SK-N-SH treated with all-trans-retinoic acid at 6 μM for 48 hours (cell line): Measurements from ENCODE around the gene DNHD1.

Experiments used
- ATAC-seq: fragments of 200-7000 bp; cut with Tn5 transposase; 3 replicates; pipeline ENCODE4 v1.9.1; 2020; ENCODE audit warnings: mild to moderate bottlenecking, moderate library complexity
- ARNTL ChIP-seq: fragments of 450-650 bp; formaldehyde crosslinking; IDR thresholded peaks from 2 replicates; pipeline ENCODE4 v1.5.0; 2020; ENCODE audit warnings: low read depth, mild to moderate bottlenecking, moderate library complexity, borderline replicate concordance
- BACH2 ChIP-seq: fragments of 250-450 bp; sonication (Bioruptor Pico); IDR thresholded peaks from 2 replicates; pipeline ENCODE4 v1.9.0; 2021; ENCODE audit warnings: mild to moderate bottlenecking, borderline replicate concordance
- CREB5 ChIP-seq: fragments of 250-450 bp; sonication (Bioruptor Pico); IDR thresholded peaks from 2 replicates; pipeline ENCODE4 v1.5.1; 2020; ENCODE audit warnings: low read depth, mild to moderate bottlenecking, moderate library complexity
- ESRRG ChIP-seq: fragments of 250-450 bp; sonication (Bioruptor Pico); IDR thresholded peaks from 2 replicates; pipeline ENCODE4 v1.6.1; 2021; ENCODE audit warnings: mild to moderate bottlenecking
- GLIS3 ChIP-seq: fragments of 250-450 bp; sonication (Bioruptor Pico); IDR thresholded peaks from 2 replicates; pipeline ENCODE4 v1.5.0; 2020; ENCODE audit warnings: mild to moderate bottlenecking, moderate library complexity
- PATZ1 ChIP-seq: fragments of 250-450 bp; sonication (Bioruptor Pico); IDR thresholded peaks from 2 replicates; pipeline ENCODE4 v1.8.0; 2020; ENCODE audit warnings: mild to moderate bottlenecking, moderate library complexity, borderline replicate concordance
- POU6F1 ChIP-seq: fragments of 250-450 bp; sonication (Bioruptor Pico); IDR thresholded peaks from 2 replicates; pipeline ENCODE4 v1.8.0; 2021; ENCODE audit warnings: low read depth, mild to moderate bottlenecking, moderate library complexity, borderline replicate concordance
- PPARA ChIP-seq: fragments of 250-450 bp; sonication (Bioruptor Pico); IDR thresholded peaks from 2 replicates; pipeline ENCODE4 v1.5.0; 2020; ENCODE audit warnings: mild to moderate bottlenecking, borderline replicate concordance
- SNAI2 ChIP-seq: fragments of 250-450 bp; sonication (Bioruptor Pico); IDR thresholded peaks from 2 replicates; pipeline ENCODE4 v1.5.0; 2020; ENCODE audit warnings: mild to moderate bottlenecking, moderate library complexity
- TCF4 ChIP-seq: fragments of 250-450 bp; sonication (Bioruptor Pico); IDR thresholded peaks from 2 replicates; pipeline ENCODE4 v1.8.0; 2021; ENCODE audit warnings: mild to moderate bottlenecking, moderate library complexity, borderline replicate concordance
- ZC3H10 ChIP-seq: fragments of 250-450 bp; sonication (Bioruptor Pico); IDR thresholded peaks from 2 replicates; pipeline ENCODE4 v1.5.1; 2021; ENCODE audit warnings: mild to moderate bottlenecking, moderate library complexity
- ZFP3 ChIP-seq: fragments of 250-450 bp; sonication (Bioruptor Pico); IDR thresholded peaks from 2 replicates; pipeline ENCODE4 v1.5.0; 2020; ENCODE audit warnings: mild to moderate bottlenecking, moderate library complexity
- ZFP30 ChIP-seq: fragments of 450-650 bp; formaldehyde crosslinking; IDR thresholded peaks from 2 replicates; pipeline ENCODE4 v1.5.0; 2022; ENCODE audit warnings: mild to moderate bottlenecking, moderate library complexity
- ZNF565 ChIP-seq: fragments of 450-650 bp; formaldehyde crosslinking; conservative IDR thresholded peaks from 2 replicates; pipeline ENCODE4 v1.5.0; 2020; ENCODE audit warnings: low read depth, mild to moderate bottlenecking, moderate library complexity
- ZNF70 ChIP-seq: fragments of 450-650 bp; formaldehyde crosslinking; IDR thresholded peaks from 2 replicates; pipeline ENCODE4 v1.5.0; 2020; ENCODE audit warnings: mild to moderate bottlenecking, moderate library complexity
- ZNF8 ChIP-seq: fragments of 450-650 bp; formaldehyde crosslinking; IDR thresholded peaks from 2 replicates; pipeline ENCODE4 v1.5.0; 2020; ENCODE audit warnings: mild to moderate bottlenecking, moderate library complexity
- TF ChIP-seq, protein P1 (sequence below): fragments of 250-450 bp; sonication (Bioruptor Pico); IDR thresholded peaks from 2 replicates; pipeline ENCODE4 v1.5.1; 2021; ENCODE audit warnings: mild to moderate bottlenecking, moderate library complexity
- TF ChIP-seq, protein P2 (sequence below): fragments of 250-450 bp; sonication (Bioruptor Pico); IDR thresholded peaks from 2 replicates; pipeline ENCODE4 v1.5.0; 2020; ENCODE audit warnings: mild to moderate bottlenecking, moderate library complexity

The DNHD1 gene

GRCh38 chr11:6468712-6469495 lies 28.2 kb upstream of the DNHD1 start:
- peak; percentile 78 for ATAC-seq
- TF ChIP-seq GLIS3 (CRISPR knock-in tag): no peak
- TF ChIP-seq PPARA (CRISPR knock-in tag): no peak
- TF ChIP-seq ZNF70 (CRISPR knock-in tag): no peak
- no peak for TF ChIP-seq ARNTL (CRISPR knock-in tag)
- TF ChIP-seq ESRRG (CRISPR knock-in tag): no peak
- TF ChIP-seq, protein P1, sequence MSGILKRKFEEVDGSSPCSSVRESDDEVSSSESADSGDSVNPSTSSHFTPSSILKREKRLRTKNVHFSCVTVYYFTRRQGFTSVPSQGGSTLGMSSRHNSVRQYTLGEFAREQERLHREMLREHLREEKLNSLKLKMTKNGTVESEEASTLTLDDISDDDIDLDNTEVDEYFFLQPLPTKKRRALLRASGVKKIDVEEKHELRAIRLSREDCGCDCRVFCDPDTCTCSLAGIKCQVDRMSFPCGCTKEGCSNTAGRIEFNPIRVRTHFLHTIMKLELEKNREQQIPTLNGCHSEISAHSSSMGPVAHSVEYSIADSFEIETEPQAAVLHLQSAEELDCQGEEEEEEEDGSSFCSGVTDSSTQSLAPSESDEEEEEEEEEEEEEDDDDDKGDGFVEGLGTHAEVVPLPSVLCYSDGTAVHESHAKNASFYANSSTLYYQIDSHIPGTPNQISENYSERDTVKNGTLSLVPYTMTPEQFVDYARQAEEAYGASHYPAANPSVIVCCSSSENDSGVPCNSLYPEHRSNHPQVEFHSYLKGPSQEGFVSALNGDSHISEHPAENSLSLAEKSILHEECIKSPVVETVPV (CRISPR knock-in tag): no peak
- no peak for TF ChIP-seq ZNF565 (CRISPR knock-in tag)
- no peak for TF ChIP-seq SNAI2 (CRISPR knock-in tag)
- TF ChIP-seq, protein P2, sequence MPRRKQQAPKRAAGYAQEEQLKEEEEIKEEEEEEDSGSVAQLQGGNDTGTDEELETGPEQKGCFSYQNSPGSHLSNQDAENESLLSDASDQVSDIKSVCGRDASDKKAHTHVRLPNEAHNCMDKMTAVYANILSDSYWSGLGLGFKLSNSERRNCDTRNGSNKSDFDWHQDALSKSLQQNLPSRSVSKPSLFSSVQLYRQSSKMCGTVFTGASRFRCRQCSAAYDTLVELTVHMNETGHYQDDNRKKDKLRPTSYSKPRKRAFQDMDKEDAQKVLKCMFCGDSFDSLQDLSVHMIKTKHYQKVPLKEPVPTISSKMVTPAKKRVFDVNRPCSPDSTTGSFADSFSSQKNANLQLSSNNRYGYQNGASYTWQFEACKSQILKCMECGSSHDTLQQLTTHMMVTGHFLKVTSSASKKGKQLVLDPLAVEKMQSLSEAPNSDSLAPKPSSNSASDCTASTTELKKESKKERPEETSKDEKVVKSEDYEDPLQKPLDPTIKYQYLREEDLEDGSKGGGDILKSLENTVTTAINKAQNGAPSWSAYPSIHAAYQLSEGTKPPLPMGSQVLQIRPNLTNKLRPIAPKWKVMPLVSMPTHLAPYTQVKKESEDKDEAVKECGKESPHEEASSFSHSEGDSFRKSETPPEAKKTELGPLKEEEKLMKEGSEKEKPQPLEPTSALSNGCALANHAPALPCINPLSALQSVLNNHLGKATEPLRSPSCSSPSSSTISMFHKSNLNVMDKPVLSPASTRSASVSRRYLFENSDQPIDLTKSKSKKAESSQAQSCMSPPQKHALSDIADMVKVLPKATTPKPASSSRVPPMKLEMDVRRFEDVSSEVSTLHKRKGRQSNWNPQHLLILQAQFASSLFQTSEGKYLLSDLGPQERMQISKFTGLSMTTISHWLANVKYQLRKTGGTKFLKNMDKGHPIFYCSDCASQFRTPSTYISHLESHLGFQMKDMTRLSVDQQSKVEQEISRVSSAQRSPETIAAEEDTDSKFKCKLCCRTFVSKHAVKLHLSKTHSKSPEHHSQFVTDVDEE (CRISPR knock-in tag): no peak
- no peak for TF ChIP-seq CREB5 (CRISPR knock-in tag)
- no peak for TF ChIP-seq BACH2 (CRISPR knock-in tag)
- no peak for TF ChIP-seq POU6F1 (CRISPR knock-in tag)

DNA sequence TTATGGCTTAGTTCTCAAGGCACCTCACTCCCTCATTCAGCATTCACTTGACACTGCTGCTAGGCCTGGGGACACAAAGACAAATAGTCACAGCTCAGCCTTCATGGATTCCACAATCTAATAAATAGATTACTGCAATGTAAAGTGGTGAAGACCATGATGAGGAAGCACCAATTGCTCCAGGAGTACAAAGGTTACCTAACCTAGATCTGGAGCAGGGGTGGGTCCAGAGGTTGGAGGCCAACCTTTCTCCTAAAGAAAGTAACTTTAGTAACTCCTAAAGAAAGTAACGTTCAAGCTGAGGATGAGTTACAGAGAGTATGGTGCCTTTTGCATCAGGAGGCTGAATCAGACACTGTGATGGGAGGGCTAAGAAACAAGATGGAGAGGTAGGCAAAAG lies 27.5 kb upstream of the DNHD1 start:
- ATAC-seq: no peak
- no peak for TF ChIP-seq PPARA (CRISPR knock-in tag)
- TF ChIP-seq ZNF70 (CRISPR knock-in tag): peak; percentile 46; the same call in 1 of the 2 replicates
- TF ChIP-seq, all 23 proteins: peak for 1

DNA sequence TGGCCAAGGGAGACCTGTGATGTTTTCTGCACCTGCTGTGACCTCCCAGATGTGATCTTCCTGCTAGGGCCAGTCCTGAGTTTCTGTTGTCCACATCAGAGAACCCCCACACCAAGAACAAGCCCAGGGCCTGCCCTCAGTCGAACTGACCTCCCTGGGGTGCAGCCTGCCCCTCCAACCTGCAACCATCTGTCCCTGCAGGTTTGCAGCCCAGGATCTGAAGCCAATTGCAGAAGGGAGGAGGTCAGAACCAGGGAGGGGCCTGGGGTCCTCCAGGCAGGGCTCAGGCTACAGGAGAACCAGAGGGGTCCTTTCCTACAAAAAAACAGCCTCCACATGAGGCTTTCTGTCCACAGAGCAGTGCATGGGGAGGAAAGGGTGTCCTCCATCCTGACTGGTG lies 24.1 kb upstream of the DNHD1 start:
- TF ChIP-seq GLIS3 (CRISPR knock-in tag) (no peak), TCF4 (no peak), ESRRG (CRISPR knock-in tag) (no peak), ZFP3 (no peak), ZFP30 (CRISPR knock-in tag) (no peak), ZNF565 (CRISPR knock-in tag) (no peak), POU6F1 (CRISPR knock-in tag) (no peak), SNAI2 (CRISPR knock-in tag) (no peak), PATZ1 (CRISPR knock-in tag) (no peak), BACH2 (CRISPR knock-in tag) (no peak), ZC3H10 (no peak), ZNF70 (CRISPR knock-in tag) (no peak), ZNF8 (CRISPR knock-in tag) (no peak)
- no peak for ATAC-seq
